Dermis microvascular lymphatic vessel endothelial cell (primary cell): ENCODE results near the gene TMEM198. TPM values are rescaled to one million over a fixed set of nuclear protein-coding genes. Genes with fewer than 3 reads are reported as not detected.

Source experiments
- DNase-seq, 2 donors: peaks; one replicate each; pipeline versions ENCODE4 v3.0.0 to v3.0.0-alpha.2; 2010; ENCODE audit warnings: low read depth in 2 of 2
- total RNA-seq: library from RNA; depleted of rRNA; stranded (reverse); fragments of >200 nt; gene quantifications from 2 replicates; pipeline ENCODE4 v1.2.1, GENCODE V29; 2014

The TMEM198 gene
- total RNA-seq, 1 donor from 2014 or later = not detected

GRCh38 chr2:219575566-219576504 lies 32.0 kb downstream of the TMEM198 start:
- DNase-seq = no peak

- no peak for DNase-seq
These were observed 32.9 kb downstream of the TMEM198 start for GRCh38 chr2:219576505-219577388.

GRCh38 chr2:219578811-219579613 lies 35.2 kb downstream of the TMEM198 start:
- no peak for DNase-seq

- DNase-seq = no peak
These were observed 37.5 kb downstream of the TMEM198 start for GRCh38 chr2:219581346-219581745.

- no peak for DNase-seq
These were observed 47.3 kb downstream of the TMEM198 start for GRCh38 chr2:219591091-219591490.

- DNase-seq = no peak
These were observed 48.9 kb downstream of the TMEM198 start for GRCh38 chr2:219592736-219593135.

GRCh38 chr2:219593154-219593553 lies 49.3 kb downstream of the TMEM198 start:
- DNase-seq = no peak

GRCh38 chr2:219595256-219595655 lies 51.4 kb downstream of the TMEM198 start:
- no peak for DNase-seq

GRCh38 chr2:219596954-219597551 lies 53.2 kb downstream of the TMEM198 start:
- DNase-seq = peak in 1 of 2 donors; percentile 0

- peak; percentile 93 to 95 for DNase-seq
These were observed 53.9 kb downstream of the TMEM198 start, which contains the start of gene STK11IP for GRCh38 chr2:219597552-219598307. Gene STK11IP (plus strand): TSS chr2:219597857. CDS start chr2:219598120, 263 bp downstream.

- peak; percentile 15 to 32 for DNase-seq
These were observed 54.7 kb downstream of the TMEM198 start for GRCh38 chr2:219598308-219599078.

Other genes with a start within 250 kb of the TMEM198 start
- gene PTPRN, start 234.6 kb upstream of the TMEM198 start, total RNA-seq = not detected in 2 replicates
- gene RESP18, start 211.3 kb upstream of the TMEM198 start, total RNA-seq = not detected in 2 replicates
- 53.1 and 69.5 TPM in 2 replicates for gene DNPEP, start 156.1 kb upstream of the TMEM198 start, total RNA-seq
- gene DES, start 125.7 kb upstream of the TMEM198 start, total RNA-seq = not detected in 2 replicates
- gene SPEG, start 109.2 kb upstream of the TMEM198 start, total RNA-seq = under 0.01 TPM in 1 of 2 replicates, not detected in the other
- 22.2 and 28.7 TPM in 2 replicates for gene GMPPA, start 45.1 kb upstream of the TMEM198 start, total RNA-seq
- not detected in 2 replicates for gene ASIC4, start 29.5 kb upstream of the TMEM198 start, total RNA-seq
- gene CHPF, start 219 bp upstream of the TMEM198 start, total RNA-seq = 0.26 and 0.89 TPM in 2 replicates
- 17.2 and 40.8 TPM in 2 replicates for gene OBSL1, start 27.5 kb downstream of the TMEM198 start, total RNA-seq
- gene INHA, start 28.3 kb downstream of the TMEM198 start, total RNA-seq = under 0.01 TPM in 1 of 2 replicates, not detected in the other
- 9.4 and 11.4 TPM in 2 replicates for gene STK11IP, start 53.8 kb downstream of the TMEM198 start, total RNA-seq
- 0.13 and 0.25 TPM in 2 replicates for gene SLC4A3, start 83.6 kb downstream of the TMEM198 start, total RNA-seq